ENCODE results near the gene FAM161B. TPM values are rescaled to one million over a fixed set of nuclear protein-coding genes. Genes with fewer than 3 reads are reported as not detected.

FAM161B gene
- polyA plus RNA-seq (2011; rRNA removed) (1.6 TPM in 2 replicates), polyA plus RNA-seq (2017; fragmentation: RNase III; extraction: RNeasy Plus Mini Kit Qiagen cat#74134 plus additional on column Dnase treatment) (1.5 to 1.9 TPM (median 1.6 TPM) in 3 replicates), polyA minus RNA-seq (2011; rRNA and poly(A)+ RNA removed) (1.1 and 1.2 TPM in 2 replicates)
- polyA plus RNA-seq (2012; cell fraction: cytosol; rRNA removed), result 0.44 and 0.61 TPM in 2 replicates
- polyA plus RNA-seq (2012; cell fraction: nucleus; rRNA removed), result 0.47 and 0.59 TPM in 2 replicates

- FAIRE-seq, result no peak
- Histone ChIP-seq H3K4me1 (peaks cover 6% of the 10 kb centered on the region; the same call in 2 of the 3 replicates), H3K4me2 (peak within 1 kb of the TSS; percentile 87), H3K9me3 (no peaks in the 10 kb centered on the region), H3K27ac (peak within 1 kb of the TSS; percentile 79 to 91), H3K4me3 (peak within 1 kb of the TSS; percentile 68)
- DNase-seq (ENCODE audit: low read depth in 1 of 2, low spot score in 1 of 2), result peak; percentile 89 to 97
- peak; percentile 97 for ATAC-seq
- POLR2A ChIA-PET, result interaction anchor here (0.5 to 1.6 kb wide), 10 partner anchors 8 to 459 kb away, joined by 3 to 12 read pairs (median 3); partner anchors contain the start of genes BBOF1, ENTPD5, RIOX1 and ZNF410
- CTCF ChIA-PET, result interaction anchor here (0.6 to 1.3 kb wide), 5 partner anchors 9 to 89 kb away, joined by 3 to 6 read pairs (median 3); no protein-coding TSS in a partner anchor
- 1% methylated on average over 52 of the region's 70 CpGs for WGBS (ENCODE audit: missing lambda C conversion rate)
- no peak for TF ChIP-seq MAZ (IDR thresholded peaks at IDR 0.05; ENCODE audit: borderline replicate concordance, low read depth, low read length)
- no peak for TF ChIP-seq SREBF2 (IDR thresholded peaks at IDR 0.05)
- no peak for TF ChIP-seq HES2 (IDR thresholded peaks at IDR 0.05)
- TF ChIP-seq JUNB (IDR thresholded peaks at IDR 0.05), result no peak
- TF ChIP-seq MAX (IDR thresholded peaks at IDR 0.05), result peak; percentile 80
- TF ChIP-seq RAD21 (conservative IDR thresholded peaks at IDR 0.05 in 1 of 2, IDR thresholded peaks at IDR 0.05 in 1 of 2), result 0 out of 5 replicates have a peak, but pooled peaks of 1 of the 2 experiments have one; percentile 17
- peak; percentile 98 for TF ChIP-seq PHF8 (IDR thresholded peaks at IDR 0.05; ENCODE audit: borderline replicate concordance, low read depth)
- TF ChIP-seq RARB (CRISPR knock-in tag; IDR thresholded peaks at IDR 0.05), result no peak
- no peak for TF ChIP-seq FOSL2 (IDR thresholded peaks at IDR 0.05)
- no peak for TF ChIP-seq FOSL2 (CRISPR knock-in tag; IDR thresholded peaks at IDR 0.05)
- no peak for TF ChIP-seq CBX8 (IDR thresholded peaks at IDR 0.05)
- TF ChIP-seq TFCP2L1 (CRISPR knock-in tag; IDR thresholded peaks at IDR 0.05), result 0 out of 2 replicates have a peak, but pooled peaks have one; percentile 27
- TF ChIP-seq HOXA7 (CRISPR knock-in tag; IDR thresholded peaks at IDR 0.05), result no peak; the same call in 1 of the 2 replicates
- TF ChIP-seq TP53 (CRISPR knock-in tag; IDR thresholded peaks at IDR 0.05), result peak; percentile 67; the same call in 1 of the 2 replicates
- TF ChIP-seq CTCF (IDR thresholded peaks at IDR 0.05), result no peak
- TF ChIP-seq HOXB5 (CRISPR knock-in tag; IDR thresholded peaks at IDR 0.05), result peak; percentile 34; the same call in 1 of the 2 replicates
- TF ChIP-seq BHLHE40 (IDR thresholded peaks at IDR 0.05; ENCODE audit: low read depth, low read length), result 0 out of 2 replicates have a peak, but pooled peaks have one; percentile 3
- TF ChIP-seq RNF2 (IDR thresholded peaks at IDR 0.05; ENCODE audit: borderline replicate concordance, low read depth), result no peak
- TF ChIP-seq PBX3 (IDR thresholded peaks at IDR 0.05), result no peak
- no peak for TF ChIP-seq HEYL (CRISPR knock-in tag; IDR thresholded peaks at IDR 0.05)
- TF ChIP-seq GATA3 (IDR thresholded peaks at IDR 0.05; ENCODE audit: borderline replicate concordance), result no peak
- TF ChIP-seq RFX5 (IDR thresholded peaks at IDR 0.05), result no peak; the same call in none of the 2 replicates
- no peak for TF ChIP-seq NPAS2 (CRISPR knock-in tag; IDR thresholded peaks at IDR 0.05; ENCODE audit: borderline replicate concordance)
- TF ChIP-seq CHD4 (IDR thresholded peaks at IDR 0.05; ENCODE audit: borderline replicate concordance), result 0 out of 2 replicates have a peak, but pooled peaks have one; percentile 1
- no peak for TF ChIP-seq EP300 (IDR thresholded peaks at IDR 0.05)
- TF ChIP-seq HOXB13 (CRISPR knock-in tag; IDR thresholded peaks at IDR 0.05; ENCODE audit: low read depth), result no peak
- no peak for TF ChIP-seq FOXS1 (CRISPR knock-in tag; IDR thresholded peaks at IDR 0.05)
- TF ChIP-seq CHD2 (IDR thresholded peaks at IDR 0.05; ENCODE audit: low read length, partially characterized antibody), result peak; percentile 61
- TF ChIP-seq MYC (IDR thresholded peaks at IDR 0.05; ENCODE audit: borderline replicate concordance, low read length), result no peak
- no peak for TF ChIP-seq EHMT2 (IDR thresholded peaks at IDR 0.05; ENCODE audit: low read depth)
- TF ChIP-seq CEBPB (IDR thresholded peaks at IDR 0.05), result no peak
- 0 out of 3 replicates have a peak, but pooled peaks have one; percentile 9 for TF ChIP-seq SMC3 (IDR thresholded peaks at IDR 0.05)
- no peak for TF ChIP-seq ZFP36 (IDR thresholded peaks at IDR 0.05; ENCODE audit: borderline replicate concordance, partially characterized antibody)
- TF ChIP-seq NFE2L2 (conservative IDR thresholded peaks at IDR 0.05; ENCODE audit: low read length), result no peak
- TF ChIP-seq ZSCAN20 (CRISPR knock-in tag; IDR thresholded peaks at IDR 0.05), result no peak
- no peak for TF ChIP-seq HDAC2 (IDR thresholded peaks at IDR 0.05)
- no peak for TF ChIP-seq ZNF302 (CRISPR knock-in tag; IDR thresholded peaks at IDR 0.05)
These were observed at the start of gene FAM161B, which contains the start of gene COQ6 for GRCh38 chr14:73949752-73950734. FAM161B (minus strand) TSS chr14:73950094; CDS start chr14:73950026, 68 bp downstream. COQ6 (plus strand) TSS chr14:73950302; CDS start chr14:73950333, 31 bp downstream.

All from A549 (cell line).